Measurements from ENCODE around the gene STX2.

STX2 gene

DNA sequence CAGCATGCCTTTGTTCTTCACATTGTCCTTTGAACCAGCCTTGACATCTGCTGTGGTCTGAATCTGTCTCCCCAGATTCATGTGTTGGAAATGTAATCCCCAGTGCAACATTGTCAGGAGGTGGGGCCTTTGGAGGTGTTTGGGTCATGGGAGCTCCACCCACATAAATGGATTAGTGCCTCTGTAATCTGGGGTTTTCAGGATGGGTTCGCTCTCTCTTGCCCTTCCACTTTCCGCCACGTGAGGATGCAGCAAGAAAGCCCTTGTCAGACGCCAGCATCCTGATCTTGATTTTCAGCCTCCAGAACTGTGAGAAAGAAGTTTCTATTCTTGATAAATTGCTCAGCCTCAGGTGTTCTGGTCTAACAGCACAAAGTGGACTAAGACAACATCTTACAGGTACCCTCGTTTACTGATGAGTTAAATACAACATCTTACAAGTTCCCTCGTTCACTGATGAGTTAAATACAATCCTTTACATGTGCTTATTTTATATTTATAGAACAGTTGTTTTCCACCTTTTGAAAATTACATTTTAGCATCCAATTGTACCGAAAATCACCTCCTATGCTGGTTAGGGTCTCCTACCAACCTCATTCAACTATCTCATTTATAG lies 68.5 kb downstream of the STX2 start:
- CTCF ChIA-PET: interaction anchor here (0.7 kb wide), 1 partner anchor 23 kb away, joined by 3 read pairs; no protein-coding TSS in a partner anchor
- TF ChIP-seq, protein P1, sequence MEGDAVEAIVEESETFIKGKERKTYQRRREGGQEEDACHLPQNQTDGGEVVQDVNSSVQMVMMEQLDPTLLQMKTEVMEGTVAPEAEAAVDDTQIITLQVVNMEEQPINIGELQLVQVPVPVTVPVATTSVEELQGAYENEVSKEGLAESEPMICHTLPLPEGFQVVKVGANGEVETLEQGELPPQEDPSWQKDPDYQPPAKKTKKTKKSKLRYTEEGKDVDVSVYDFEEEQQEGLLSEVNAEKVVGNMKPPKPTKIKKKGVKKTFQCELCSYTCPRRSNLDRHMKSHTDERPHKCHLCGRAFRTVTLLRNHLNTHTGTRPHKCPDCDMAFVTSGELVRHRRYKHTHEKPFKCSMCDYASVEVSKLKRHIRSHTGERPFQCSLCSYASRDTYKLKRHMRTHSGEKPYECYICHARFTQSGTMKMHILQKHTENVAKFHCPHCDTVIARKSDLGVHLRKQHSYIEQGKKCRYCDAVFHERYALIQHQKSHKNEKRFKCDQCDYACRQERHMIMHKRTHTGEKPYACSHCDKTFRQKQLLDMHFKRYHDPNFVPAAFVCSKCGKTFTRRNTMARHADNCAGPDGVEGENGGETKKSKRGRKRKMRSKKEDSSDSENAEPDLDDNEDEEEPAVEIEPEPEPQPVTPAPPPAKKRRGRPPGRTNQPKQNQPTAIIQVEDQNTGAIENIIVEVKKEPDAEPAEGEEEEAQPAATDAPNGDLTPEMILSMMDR (IDR thresholded peaks at IDR 0.05; ENCODE audit: insufficient read depth, low read length, missing control alignments): no peak
- H3K4me3 ChIP-seq (ENCODE audit: low read depth, low read length): no peak overlapping the region
- POLR2A ChIA-PET: no interaction called here
- DNase-seq (ENCODE audit: low read depth, low spot score): no peak

DNA sequence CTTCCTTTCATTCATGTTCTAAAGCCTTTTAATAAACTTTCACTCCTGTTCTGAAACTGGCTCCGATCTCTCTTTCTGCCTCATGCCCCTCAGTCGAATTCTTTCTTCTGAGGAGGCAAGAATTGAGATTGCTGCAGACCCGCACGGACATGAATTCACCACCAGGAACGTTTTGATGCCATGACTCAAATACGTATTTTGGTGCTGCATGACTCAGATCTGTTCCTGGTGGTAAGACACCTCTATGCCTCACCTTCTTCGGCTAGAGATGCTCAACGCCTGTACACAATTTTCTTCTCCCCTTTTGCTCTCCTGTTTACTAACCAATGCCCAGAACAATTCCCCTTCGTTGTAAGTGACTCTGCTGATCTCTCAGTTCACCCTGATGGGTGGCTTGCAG lies 70.9 kb downstream of the STX2 start:
- ChIA-PET CTCF (no interaction called here), POLR2A (no interaction called here)
- TF ChIP-seq, protein P1 (IDR thresholded peaks at IDR 0.05; ENCODE audit: insufficient read depth, low read length, missing control alignments): no peak

DNA sequence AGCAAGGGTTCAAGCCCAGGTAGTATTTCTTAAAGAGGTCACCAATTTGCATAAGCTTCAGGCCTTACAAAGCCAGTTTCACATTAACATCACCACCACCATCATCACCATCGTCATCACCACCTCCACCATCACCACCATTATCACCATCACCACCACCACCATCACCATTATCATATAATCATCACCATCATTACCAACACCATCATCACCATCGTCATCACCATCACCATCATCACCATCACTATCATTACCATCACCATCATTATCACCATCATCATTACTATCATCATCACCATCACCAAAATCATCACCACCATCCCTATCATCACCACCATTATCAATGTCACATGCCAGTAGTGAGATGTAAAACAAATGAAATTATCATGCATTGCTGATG lies 72.6 kb downstream of the STX2 start:
- no peak overlapping the region for H3K4me3 ChIP-seq (ENCODE audit: low read depth, low read length)
- CTCF ChIA-PET: no interaction called here
- DNase-seq (ENCODE audit: low read depth, low spot score): no peak
- TF ChIP-seq, protein P1 (IDR thresholded peaks at IDR 0.05; ENCODE audit: insufficient read depth, low read length, missing control alignments): no peak
- POLR2A ChIA-PET: no interaction called here

More for the DNA sequence above, 70.9 kb downstream of the STX2 start:
- H3K4me3 ChIP-seq (ENCODE audit: low read depth, low read length): no peak overlapping the region
- no peak for DNase-seq (ENCODE audit: low read depth, low spot score)

DNA sequence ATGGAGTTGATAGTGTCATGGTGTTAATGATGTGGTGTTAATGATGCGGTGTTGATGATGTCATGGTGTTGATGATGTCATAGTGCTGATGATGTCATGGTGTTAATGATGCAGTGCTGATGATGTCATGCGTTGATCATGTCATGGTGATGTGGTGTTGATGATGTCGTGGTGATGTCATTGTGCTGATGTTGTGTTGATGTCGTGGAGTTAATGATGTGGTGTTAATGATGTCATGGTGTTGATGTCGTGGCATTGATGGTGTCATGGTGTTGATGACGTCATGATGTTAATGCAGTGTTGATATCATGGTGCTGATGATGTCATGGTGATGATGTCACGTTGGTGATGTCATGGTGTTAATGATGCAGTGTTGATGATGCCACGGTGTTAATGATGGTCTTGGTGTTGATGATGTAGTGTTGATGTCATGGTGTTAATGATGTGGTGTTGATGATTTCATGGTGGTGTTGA lies 73.8 kb downstream of the STX2 start:
- ChIA-PET CTCF (interaction anchor here (0.6 kb wide), 1 partner anchor 1064 kb away, joined by 3 read pairs; no protein-coding TSS in a partner anchor), POLR2A (no interaction called here)
- no peak overlapping the region for H3K4me3 ChIP-seq (ENCODE audit: low read depth, low read length)
- no peak for DNase-seq (ENCODE audit: low read depth, low spot score)
- TF ChIP-seq, protein P1 (IDR thresholded peaks at IDR 0.05; ENCODE audit: insufficient read depth, low read length, missing control alignments): no peak

GRCh38 chr12:130764475-130765185 lies 74.4 kb downstream of the STX2 start:
- TF ChIP-seq, protein P1 (IDR thresholded peaks at IDR 0.05; ENCODE audit: insufficient read depth, low read length, missing control alignments): no peak
- POLR2A ChIA-PET: no interaction called here
- CTCF ChIA-PET: no interaction called here
- no peak overlapping the region for H3K4me3 ChIP-seq (ENCODE audit: low read depth, low read length)
- no peak for DNase-seq (ENCODE audit: low read depth, low spot score)

GRCh38 chr12:130764073-130764472 lies 75.0 kb downstream of the STX2 start:
- TF ChIP-seq, protein P1 (IDR thresholded peaks at IDR 0.05; ENCODE audit: insufficient read depth, low read length, missing control alignments): no peak
- H3K4me3 ChIP-seq (ENCODE audit: low read depth, low read length): no peak overlapping the region
- ChIA-PET CTCF (no interaction called here), POLR2A (no interaction called here)
- no peak for DNase-seq (ENCODE audit: low read depth, low spot score)
